WTC11 (cell line): Measurements from ENCODE around the gene TEAD1. TPM values are rescaled to one million over a fixed set of nuclear protein-coding genes. Genes with fewer than 3 reads are reported as not detected.
A peak's percentile ranks its signal among the peaks of the same experiment; 100 is the strongest.
"Not testable (repeated sequence)": the region's sequence is repeated elsewhere in the genome, so short reads cannot be mapped to it uniquely, and the experiment has no call there.

ENCODE experiments used
- ATAC-seq: fragments of 200-7000 bp; cut with Tn5 transposase; 2 replicates; pipeline ENCODE4 v1.10.0; 2021; ENCODE audit warnings: mild to moderate bottlenecking, moderate library complexity
- CTCF ChIA-PET: fragments of 300-600 bp; sonication (Branson Sonifier 250); formaldehyde crosslinking; loops from one replicate; lab custom pipeline; 2021; ENCODE audit warnings: antibody characterized with exemption; lab: Charles Lee
- POLR2A ChIA-PET: fragments of 350-600 bp; sonication (Branson Sonifier 250); formaldehyde crosslinking; loops from one replicate; lab custom pipeline; 2021; ENCODE audit warnings: antibody characterized with exemption; lab: Charles Lee
- DNase-seq: peaks from one replicate; pipeline ENCODE4 v3.0.0; 2021; ENCODE audit warnings: low spot score
- H3K27ac Mint-ChIP-seq: 2 replicates; pipeline ENCODE4 v1.8.0; 2021; ENCODE audit warnings: mixed read lengths
- H3K27me3 Mint-ChIP-seq: 2 replicates; pipeline ENCODE4 v1.8.0; 2021; ENCODE audit warnings: low read depth, mild to moderate bottlenecking, moderate library complexity, mixed read lengths
- H3K36me3 Mint-ChIP-seq: 2 replicates; pipeline ENCODE4 v1.8.0; 2021; ENCODE audit warnings: mixed read lengths
- H3K4me1 Mint-ChIP-seq: 2 replicates; pipeline ENCODE4 v1.8.0; 2022; ENCODE audit warnings: mixed read lengths
- H3K4me3 Mint-ChIP-seq: 2 replicates; pipeline ENCODE4 v1.8.0; 2021; ENCODE audit warnings: mild to moderate bottlenecking, moderate library complexity, mixed read lengths
- H3K9me3 Mint-ChIP-seq: 2 replicates; pipeline ENCODE4 v1.8.0; 2021; ENCODE audit warnings: mixed read lengths
- CREM ChIP-seq: sonication (generic); formaldehyde crosslinking; IDR thresholded peaks from 2 replicates; pipeline ENCODE4 v1.8.1; 2022; ENCODE audit warnings: mild to moderate bottlenecking, missing genetic modification reagents, moderate library complexity
- ELF4 ChIP-seq: sonication (generic); formaldehyde crosslinking; IDR thresholded peaks from 2 replicates; pipeline ENCODE4 v1.8.1; 2022; ENCODE audit warnings: low read depth, mild to moderate bottlenecking, moderate library complexity, missing genetic modification reagents
- ESRRA ChIP-seq: sonication (generic); formaldehyde crosslinking; IDR thresholded peaks from 2 replicates; pipeline ENCODE4 v1.8.1; 2022; ENCODE audit warnings: mild to moderate bottlenecking, missing genetic modification reagents, borderline replicate concordance
- GABPB1 ChIP-seq: sonication (generic); formaldehyde crosslinking; IDR thresholded peaks from 2 replicates; pipeline ENCODE4 v1.8.1; 2023; ENCODE audit warnings: mild to moderate bottlenecking, missing genetic modification reagents
- KAT7 ChIP-seq: sonication (generic); formaldehyde crosslinking; IDR thresholded peaks from 2 replicates; pipeline ENCODE4 v1.8.1; 2023; ENCODE audit warnings: missing genetic modification reagents, mild to moderate bottlenecking, borderline replicate concordance
- NR3C1 ChIP-seq: sonication (generic); formaldehyde crosslinking; conservative IDR thresholded peaks from 2 replicates; pipeline ENCODE4 v1.8.1; 2023; ENCODE audit warnings: low read depth, mild to moderate bottlenecking, missing genetic modification reagents
- RELA ChIP-seq: sonication (generic); formaldehyde crosslinking; IDR thresholded peaks from 2 replicates; pipeline ENCODE4 v1.8.1; 2022; ENCODE audit warnings: missing genetic modification reagents, mild to moderate bottlenecking, borderline replicate concordance
- ZNF138 ChIP-seq: sonication (generic); formaldehyde crosslinking; conservative IDR thresholded peaks from 2 replicates; pipeline ENCODE4 v1.8.1; 2022; ENCODE audit warnings: mild to moderate bottlenecking, moderate library complexity, missing genetic modification reagents
- ZNF396 ChIP-seq: fragments of 250-450 bp; sonication (Bioruptor Pico); IDR thresholded peaks from 2 replicates; pipeline ENCODE4 v1.8.0; 2021; ENCODE audit warnings: mild to moderate bottlenecking, moderate library complexity, borderline replicate concordance
- total RNA-seq: library from RNA; stranded (reverse); gene quantifications from 3 replicates; pipeline ENCODE4 v1.2.3, GENCODE V29; 2021
- TF ChIP-seq, protein P1 (sequence below): sonication (generic); formaldehyde crosslinking; IDR thresholded peaks from 2 replicates; pipeline ENCODE4 v1.8.0; 2023; ENCODE audit warnings: missing genetic modification reagents, mild to moderate bottlenecking, borderline replicate concordance
- TF ChIP-seq, protein P2 (sequence below): fragments of 250-450 bp; sonication (Bioruptor Pico); IDR thresholded peaks from 2 replicates; pipeline ENCODE4 v1.9.0; 2021; ENCODE audit warnings: mild to moderate bottlenecking
- TF ChIP-seq, protein P3 (sequence below): sonication (generic); formaldehyde crosslinking; conservative IDR thresholded peaks from 2 replicates; pipeline ENCODE4 v1.8.1; 2023; ENCODE audit warnings: mild to moderate bottlenecking, low read depth, missing genetic modification reagents, moderate library complexity
- TF ChIP-seq, protein P4 (sequence below): sonication (generic); formaldehyde crosslinking; IDR thresholded peaks from 2 replicates; pipeline ENCODE4 v1.8.0; 2022; ENCODE audit warnings: mild to moderate bottlenecking, missing genetic modification reagents

The TEAD1 gene
- total RNA-seq, 1 experiment from 2014 or later, result 79.9 TPM

DNA sequence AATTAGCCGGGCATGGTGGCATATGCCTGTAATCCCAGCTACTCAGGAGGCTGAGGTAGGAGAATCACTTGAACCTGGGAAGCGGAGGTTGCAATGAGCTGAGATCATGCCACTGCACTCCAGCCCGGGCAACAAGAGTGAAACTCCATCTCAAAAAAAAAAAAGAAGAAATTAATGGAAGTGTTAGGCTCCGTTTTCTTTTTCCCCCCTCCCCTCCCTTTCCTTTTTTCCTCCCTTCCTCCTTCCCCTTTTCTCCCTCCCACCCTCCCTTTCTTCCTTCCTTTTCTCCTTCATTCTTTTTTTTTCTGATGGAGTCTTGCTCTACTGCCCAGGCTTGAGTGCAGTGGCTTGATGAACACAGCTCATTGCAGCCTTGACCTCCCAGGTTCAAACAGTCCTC, 203.3 kb downstream of the TEAD1 start:
- CTCF ChIA-PET, result interaction anchor here (0.6 to 1.6 kb wide), 4 partner anchors 9 to 546 kb away, joined by 3 to 4 read pairs (median 4); no protein-coding TSS in a partner anchor

DNA sequence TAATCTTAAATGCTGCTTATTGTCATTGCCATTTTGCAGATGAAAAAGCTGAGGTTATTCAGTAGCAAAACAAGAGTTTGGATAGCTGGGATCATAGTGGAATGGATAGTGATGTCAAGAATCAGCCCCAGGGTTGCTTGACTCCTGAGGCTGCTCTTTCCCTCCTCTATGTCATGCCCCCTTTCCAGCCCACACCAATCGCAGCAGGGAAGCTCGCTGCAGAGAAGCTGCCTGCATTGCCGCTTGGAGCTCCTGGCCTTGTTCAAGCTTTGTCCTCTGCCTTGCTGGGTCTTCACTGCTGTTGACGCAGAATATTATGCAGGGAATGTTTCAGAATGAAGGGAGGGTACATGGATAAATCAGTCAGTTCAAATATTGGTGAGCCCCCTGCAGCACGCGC, 206.1 kb downstream of the TEAD1 start:
- Mint-ChIP-seq H3K36me3 (peaks cover 44% of the 10 kb centered on the region), H3K4me3 (no peak overlapping the region), H3K9me3 (no peaks in the 10 kb centered on the region), H3K27me3 (no peaks in the 10 kb centered on the region), H3K27ac (peak overlapping the region; percentile 94), H3K4me1 (peaks cover 30% of the 10 kb centered on the region)
- CTCF ChIA-PET, result interaction anchor here (0.9 to 2.3 kb wide), 3 partner anchors 8 to 34 kb away, joined by 4 to 19 read pairs (median 10); no protein-coding TSS in a partner anchor
- no peak for ATAC-seq
- TF ChIP-seq NR3C1 (CRISPR knock-in tag), result no peak
- no peak for TF ChIP-seq ZNF396 (CRISPR knock-in tag)
- TF ChIP-seq, protein P1, sequence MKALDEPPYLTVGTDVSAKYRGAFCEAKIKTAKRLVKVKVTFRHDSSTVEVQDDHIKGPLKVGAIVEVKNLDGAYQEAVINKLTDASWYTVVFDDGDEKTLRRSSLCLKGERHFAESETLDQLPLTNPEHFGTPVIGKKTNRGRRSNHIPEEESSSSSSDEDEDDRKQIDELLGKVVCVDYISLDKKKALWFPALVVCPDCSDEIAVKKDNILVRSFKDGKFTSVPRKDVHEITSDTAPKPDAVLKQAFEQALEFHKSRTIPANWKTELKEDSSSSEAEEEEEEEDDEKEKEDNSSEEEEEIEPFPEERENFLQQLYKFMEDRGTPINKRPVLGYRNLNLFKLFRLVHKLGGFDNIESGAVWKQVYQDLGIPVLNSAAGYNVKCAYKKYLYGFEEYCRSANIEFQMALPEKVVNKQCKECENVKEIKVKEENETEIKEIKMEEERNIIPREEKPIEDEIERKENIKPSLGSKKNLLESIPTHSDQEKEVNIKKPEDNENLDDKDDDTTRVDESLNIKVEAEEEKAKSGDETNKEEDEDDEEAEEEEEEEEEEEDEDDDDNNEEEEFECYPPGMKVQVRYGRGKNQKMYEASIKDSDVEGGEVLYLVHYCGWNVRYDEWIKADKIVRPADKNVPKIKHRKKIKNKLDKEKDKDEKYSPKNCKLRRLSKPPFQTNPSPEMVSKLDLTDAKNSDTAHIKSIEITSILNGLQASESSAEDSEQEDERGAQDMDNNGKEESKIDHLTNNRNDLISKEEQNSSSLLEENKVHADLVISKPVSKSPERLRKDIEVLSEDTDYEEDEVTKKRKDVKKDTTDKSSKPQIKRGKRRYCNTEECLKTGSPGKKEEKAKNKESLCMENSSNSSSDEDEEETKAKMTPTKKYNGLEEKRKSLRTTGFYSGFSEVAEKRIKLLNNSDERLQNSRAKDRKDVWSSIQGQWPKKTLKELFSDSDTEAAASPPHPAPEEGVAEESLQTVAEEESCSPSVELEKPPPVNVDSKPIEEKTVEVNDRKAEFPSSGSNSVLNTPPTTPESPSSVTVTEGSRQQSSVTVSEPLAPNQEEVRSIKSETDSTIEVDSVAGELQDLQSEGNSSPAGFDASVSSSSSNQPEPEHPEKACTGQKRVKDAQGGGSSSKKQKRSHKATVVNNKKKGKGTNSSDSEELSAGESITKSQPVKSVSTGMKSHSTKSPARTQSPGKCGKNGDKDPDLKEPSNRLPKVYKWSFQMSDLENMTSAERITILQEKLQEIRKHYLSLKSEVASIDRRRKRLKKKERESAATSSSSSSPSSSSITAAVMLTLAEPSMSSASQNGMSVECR (CRISPR knock-in tag), result no peak
- TF ChIP-seq CREM (CRISPR knock-in tag), result no peak
- TF ChIP-seq, protein P2, sequence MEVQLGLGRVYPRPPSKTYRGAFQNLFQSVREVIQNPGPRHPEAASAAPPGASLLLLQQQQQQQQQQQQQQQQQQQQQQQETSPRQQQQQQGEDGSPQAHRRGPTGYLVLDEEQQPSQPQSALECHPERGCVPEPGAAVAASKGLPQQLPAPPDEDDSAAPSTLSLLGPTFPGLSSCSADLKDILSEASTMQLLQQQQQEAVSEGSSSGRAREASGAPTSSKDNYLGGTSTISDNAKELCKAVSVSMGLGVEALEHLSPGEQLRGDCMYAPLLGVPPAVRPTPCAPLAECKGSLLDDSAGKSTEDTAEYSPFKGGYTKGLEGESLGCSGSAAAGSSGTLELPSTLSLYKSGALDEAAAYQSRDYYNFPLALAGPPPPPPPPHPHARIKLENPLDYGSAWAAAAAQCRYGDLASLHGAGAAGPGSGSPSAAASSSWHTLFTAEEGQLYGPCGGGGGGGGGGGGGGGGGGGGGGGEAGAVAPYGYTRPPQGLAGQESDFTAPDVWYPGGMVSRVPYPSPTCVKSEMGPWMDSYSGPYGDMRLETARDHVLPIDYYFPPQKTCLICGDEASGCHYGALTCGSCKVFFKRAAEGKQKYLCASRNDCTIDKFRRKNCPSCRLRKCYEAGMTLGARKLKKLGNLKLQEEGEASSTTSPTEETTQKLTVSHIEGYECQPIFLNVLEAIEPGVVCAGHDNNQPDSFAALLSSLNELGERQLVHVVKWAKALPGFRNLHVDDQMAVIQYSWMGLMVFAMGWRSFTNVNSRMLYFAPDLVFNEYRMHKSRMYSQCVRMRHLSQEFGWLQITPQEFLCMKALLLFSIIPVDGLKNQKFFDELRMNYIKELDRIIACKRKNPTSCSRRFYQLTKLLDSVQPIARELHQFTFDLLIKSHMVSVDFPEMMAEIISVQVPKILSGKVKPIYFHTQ, result no peak
- no peak for TF ChIP-seq KAT7 (CRISPR knock-in tag)
- TF ChIP-seq, protein P3, sequence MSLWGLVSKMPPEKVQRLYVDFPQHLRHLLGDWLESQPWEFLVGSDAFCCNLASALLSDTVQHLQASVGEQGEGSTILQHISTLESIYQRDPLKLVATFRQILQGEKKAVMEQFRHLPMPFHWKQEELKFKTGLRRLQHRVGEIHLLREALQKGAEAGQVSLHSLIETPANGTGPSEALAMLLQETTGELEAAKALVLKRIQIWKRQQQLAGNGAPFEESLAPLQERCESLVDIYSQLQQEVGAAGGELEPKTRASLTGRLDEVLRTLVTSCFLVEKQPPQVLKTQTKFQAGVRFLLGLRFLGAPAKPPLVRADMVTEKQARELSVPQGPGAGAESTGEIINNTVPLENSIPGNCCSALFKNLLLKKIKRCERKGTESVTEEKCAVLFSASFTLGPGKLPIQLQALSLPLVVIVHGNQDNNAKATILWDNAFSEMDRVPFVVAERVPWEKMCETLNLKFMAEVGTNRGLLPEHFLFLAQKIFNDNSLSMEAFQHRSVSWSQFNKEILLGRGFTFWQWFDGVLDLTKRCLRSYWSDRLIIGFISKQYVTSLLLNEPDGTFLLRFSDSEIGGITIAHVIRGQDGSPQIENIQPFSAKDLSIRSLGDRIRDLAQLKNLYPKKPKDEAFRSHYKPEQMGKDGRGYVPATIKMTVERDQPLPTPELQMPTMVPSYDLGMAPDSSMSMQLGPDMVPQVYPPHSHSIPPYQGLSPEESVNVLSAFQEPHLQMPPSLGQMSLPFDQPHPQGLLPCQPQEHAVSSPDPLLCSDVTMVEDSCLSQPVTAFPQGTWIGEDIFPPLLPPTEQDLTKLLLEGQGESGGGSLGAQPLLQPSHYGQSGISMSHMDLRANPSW (CRISPR knock-in tag), result no peak
- TF ChIP-seq, protein P4, sequence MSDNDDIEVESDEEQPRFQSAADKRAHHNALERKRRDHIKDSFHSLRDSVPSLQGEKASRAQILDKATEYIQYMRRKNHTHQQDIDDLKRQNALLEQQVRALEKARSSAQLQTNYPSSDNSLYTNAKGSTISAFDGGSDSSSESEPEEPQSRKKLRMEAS (CRISPR knock-in tag), result no peak
- TF ChIP-seq GABPB1 (CRISPR knock-in tag), result no peak
- TF ChIP-seq ZNF138 (CRISPR knock-in tag), result no peak
- TF ChIP-seq RELA (CRISPR knock-in tag), result no peak
- TF ChIP-seq ELF4 (CRISPR knock-in tag), result no peak
- no peak for TF ChIP-seq ESRRA (CRISPR knock-in tag)
- POLR2A ChIA-PET, result no interaction called here
- DNase-seq, result no peak

More for the DNA sequence above, 203.3 kb downstream of the TEAD1 start:
- H3K4me3 Mint-ChIP-seq, H3K9me3 Mint-ChIP-seq, DNase-seq, POLR2A ChIA-PET, H3K27me3 Mint-ChIP-seq, ATAC-seq: not testable (repeated sequence)
- H3K27ac Mint-ChIP-seq, result peak overlapping the region; percentile 82; the same call in 1 of the 2 replicates
- peaks cover 30% of the 10 kb centered on the region for H3K4me1 Mint-ChIP-seq
- H3K36me3 Mint-ChIP-seq, result peaks cover 21% of the 10 kb centered on the region
